Mononuclear cell (primary cell): ENCODE data around the gene MDFI. TPM values are rescaled to one million over a fixed set of nuclear protein-coding genes. Genes with fewer than 3 reads are reported as not detected.
"Not testable (repeated sequence)": the region's sequence is repeated elsewhere in the genome, so short reads cannot be mapped to it uniquely, and the experiment has no call there.

Experiments
- H3K27me3 ChIP-seq: 2 replicates; pipeline ENCODE4 v1.6.0; 2011; ENCODE audit warnings: low read length, control low read depth; ENCODE audit not compliant: insufficient read depth
- H3K4me1 ChIP-seq: 2 replicates; pipeline ENCODE4 v1.5.1; 2011; ENCODE audit warnings: mild to moderate bottlenecking, low read length, control low read depth; ENCODE audit not compliant: insufficient read depth
- H3K4me3 ChIP-seq: 2 replicates; pipeline ENCODE4 v1.5.1; 2011; ENCODE audit warnings: mild to moderate bottlenecking, low read length, moderate library complexity
- H3K9me3 ChIP-seq: 2 replicates; pipeline ENCODE4 v1.5.1; 2011; ENCODE audit warnings: low read depth, mild to moderate bottlenecking, control low read depth, low read length
- total RNA-seq: library from RNA; depleted of rRNA; stranded (reverse); fragments of >200 nt; gene quantifications from one replicate; pipeline ENCODE4 v1.2.3, GENCODE V29; 2012

Gene MDFI
- total RNA-seq, 1 donor, result not detected

DNA sequence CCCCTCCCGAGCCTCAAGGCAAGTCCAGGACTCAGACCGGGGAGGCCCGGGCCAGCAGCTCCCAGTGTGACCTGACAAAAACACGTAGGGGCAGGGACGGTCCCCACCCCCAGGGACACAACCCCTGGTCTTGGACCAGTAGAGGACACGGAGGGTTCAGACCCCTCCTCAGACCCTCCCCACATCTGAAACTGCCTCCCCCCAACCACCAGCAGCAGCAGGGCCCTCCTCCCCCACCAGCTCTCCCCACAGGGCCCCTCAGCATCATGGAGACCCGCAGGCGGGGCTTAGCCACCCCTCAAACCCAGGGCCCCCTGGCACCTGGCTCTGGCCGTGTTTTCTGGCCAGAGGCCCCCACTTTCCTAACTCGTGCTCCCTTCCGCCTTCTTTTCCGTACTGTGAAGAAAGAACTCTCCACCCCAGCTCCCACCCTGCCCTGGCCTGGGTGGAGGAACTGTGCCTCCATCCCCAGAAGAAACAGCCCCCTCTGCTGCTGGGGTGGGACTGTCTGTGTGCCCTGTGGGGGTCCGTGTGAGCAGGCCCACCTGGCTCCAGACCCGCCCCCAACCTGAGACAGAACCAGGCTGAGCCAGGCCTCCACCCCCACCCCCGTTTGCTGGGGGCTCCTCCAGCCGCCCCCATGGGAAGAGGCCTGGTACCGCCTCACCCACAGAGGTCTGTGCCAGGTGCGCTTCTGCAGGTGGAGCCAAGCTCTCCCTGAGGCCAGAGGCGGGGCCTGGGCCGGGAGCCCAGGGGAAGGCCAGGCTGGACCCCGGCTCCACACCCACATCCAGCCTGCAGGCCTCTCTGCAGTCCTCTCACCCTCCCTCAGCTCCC is 39.0 kb upstream of the MDFI start:
- H3K4me1 ChIP-seq, result peaks cover 7% of the 10 kb centered on the region
- no peaks in the 10 kb centered on the region for H3K27me3 ChIP-seq
- H3K4me3 ChIP-seq, result no peak overlapping the region
- no peaks in the 10 kb centered on the region for H3K9me3 ChIP-seq

DNA sequence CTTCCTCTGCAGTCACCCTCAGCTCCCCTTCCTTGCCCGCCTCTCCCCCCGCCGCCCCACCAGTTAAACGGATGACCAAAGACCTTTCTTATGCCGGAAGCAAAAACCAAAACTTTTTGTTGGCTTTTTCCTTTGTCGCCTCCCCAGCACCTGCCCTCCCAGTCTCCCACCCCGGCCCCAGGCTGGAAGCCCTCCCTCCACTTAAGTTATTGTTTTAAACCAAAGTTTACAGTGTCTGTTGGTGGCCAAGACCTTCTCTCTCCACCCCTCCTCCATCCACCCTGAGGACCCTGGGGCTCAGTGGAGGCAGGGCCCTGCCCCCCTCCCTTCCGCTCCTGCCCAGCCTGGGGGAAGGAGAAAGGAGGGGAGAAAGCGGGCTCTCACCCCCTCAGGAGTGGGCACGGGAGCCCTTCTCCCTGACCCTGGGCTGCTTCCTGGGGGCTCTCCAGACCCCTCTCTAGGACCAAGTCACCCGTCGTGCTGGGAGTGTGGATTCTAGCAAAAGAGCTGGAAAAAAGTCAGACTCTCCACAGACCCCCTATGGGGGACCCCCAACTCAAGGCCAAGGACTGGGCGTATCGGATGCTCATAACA is 38.3 kb upstream of the MDFI start:
- no peaks in the 10 kb centered on the region for H3K27me3 ChIP-seq
- peaks cover 7% of the 10 kb centered on the region for H3K4me1 ChIP-seq
- H3K9me3 ChIP-seq, result no peaks in the 10 kb centered on the region
- H3K4me3 ChIP-seq, result no peak overlapping the region

DNA sequence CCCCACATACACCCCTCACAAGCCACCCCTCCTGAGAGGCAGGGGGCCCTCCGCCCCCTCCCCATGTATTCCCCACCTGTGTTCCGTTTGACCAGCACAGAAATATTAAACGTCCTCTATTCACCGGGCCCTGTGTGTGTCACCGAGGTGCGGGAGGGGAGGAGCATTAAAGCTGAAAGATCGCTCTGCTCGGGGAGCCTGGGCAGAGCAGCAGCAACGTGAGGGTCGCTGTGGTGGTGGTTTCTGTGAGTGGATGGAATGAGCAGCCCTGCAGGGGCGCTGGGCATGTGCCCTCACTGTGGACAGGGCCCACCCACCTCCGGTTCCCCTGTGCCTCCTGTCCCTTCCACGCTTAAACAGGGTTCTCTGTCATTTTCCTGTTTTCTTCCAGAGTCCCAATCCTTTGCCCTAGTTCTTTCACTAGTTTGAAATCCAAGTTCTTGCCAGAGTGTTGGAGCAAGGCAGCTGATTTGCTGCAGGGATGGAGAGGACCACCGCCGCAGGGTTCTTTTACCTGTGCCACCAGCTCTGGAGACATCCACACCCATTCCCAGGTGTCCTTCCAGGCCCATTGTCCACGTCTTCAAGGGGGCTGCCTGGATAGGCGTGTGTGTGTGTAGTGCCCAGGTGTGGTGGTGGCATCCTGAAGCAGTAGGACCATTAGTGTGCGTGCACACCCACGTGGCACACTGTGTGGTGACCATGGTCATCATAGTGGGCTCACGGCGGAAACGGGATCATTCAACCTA is 37.6 kb upstream of the MDFI start:
- no peaks in the 10 kb centered on the region for H3K27me3 ChIP-seq
- no peak overlapping the region for H3K4me3 ChIP-seq
- no peaks in the 10 kb centered on the region for H3K9me3 ChIP-seq
- peaks cover 7% of the 10 kb centered on the region for H3K4me1 ChIP-seq

DNA sequence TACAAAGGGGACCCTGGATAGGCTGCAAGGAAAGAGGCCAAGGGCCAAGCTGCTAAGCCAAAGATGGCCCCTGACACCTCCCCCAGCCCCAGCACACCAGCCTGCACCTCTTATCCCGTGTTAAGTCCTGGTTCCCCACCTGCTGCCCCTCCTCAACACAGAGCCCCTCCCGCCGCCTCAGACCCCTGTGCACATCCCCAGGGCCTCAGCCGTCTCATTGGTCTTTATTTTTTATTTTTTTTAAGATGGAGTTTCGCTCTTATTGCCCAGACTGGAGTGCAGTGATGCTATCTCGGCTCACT is 37.1 kb upstream of the MDFI start:
- H3K4me1 ChIP-seq, result peaks cover 7% of the 10 kb centered on the region
- H3K9me3 ChIP-seq, result no peaks in the 10 kb centered on the region
- no peak overlapping the region for H3K4me3 ChIP-seq
- H3K27me3 ChIP-seq, result no peaks in the 10 kb centered on the region

DNA sequence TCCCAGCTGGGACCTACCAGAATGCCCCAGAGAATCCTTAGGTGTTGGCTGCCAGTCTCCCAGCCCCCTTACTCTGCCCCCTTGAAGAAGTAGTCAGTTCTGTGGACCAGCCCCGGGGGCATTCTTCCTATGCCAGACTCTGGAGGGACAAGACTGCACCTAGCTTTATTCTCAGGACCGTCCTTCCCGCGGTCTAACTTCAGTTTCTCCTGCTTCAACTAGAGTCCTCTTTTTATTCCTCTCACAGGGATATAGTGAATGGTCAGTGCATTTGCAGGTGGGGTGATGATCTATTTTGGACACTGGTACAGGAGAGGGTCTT is 35.9 kb upstream of the MDFI start:
- peaks cover 7% of the 10 kb centered on the region for H3K4me1 ChIP-seq
- no peaks in the 10 kb centered on the region for H3K27me3 ChIP-seq
- no peaks in the 10 kb centered on the region for H3K9me3 ChIP-seq
- no peak overlapping the region for H3K4me3 ChIP-seq

DNA sequence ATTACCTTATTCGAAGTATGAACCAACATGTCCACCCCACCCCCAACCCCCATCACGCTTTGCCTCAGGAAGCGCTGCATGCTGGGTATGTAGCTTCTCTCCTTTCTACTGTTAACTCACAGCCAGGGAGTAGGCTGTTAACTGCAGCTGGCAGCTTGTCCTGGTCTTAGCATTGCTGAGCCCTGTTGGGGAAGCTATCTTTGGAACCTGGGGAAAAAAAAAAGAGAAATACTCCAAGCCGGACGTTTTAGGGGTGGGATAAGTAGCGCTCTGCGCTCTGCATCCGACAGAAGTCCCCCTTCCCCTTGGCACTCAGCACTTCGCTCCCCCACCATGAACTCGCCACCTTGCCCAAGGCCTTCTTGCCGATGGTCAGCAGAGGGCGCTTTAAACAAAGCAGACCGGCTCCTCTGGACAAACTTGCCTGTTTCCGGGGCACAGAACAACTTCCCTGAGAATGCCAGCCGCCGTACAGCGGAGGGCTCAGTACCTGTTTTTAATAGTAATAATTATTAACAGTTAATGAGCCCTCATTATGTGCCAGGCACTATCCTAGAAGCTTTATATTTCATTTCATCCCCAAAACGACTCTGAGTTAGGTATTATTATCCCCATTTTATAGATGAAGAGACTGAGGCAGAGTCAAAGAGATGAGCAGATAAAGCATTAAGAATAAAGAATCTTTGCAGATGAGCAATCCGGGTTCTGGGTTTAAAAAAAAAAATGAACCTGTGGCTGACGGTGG is 35.2 kb upstream of the MDFI start:
- Histone ChIP-seq H3K4me1 (peaks cover 7% of the 10 kb centered on the region), H3K4me3 (no peak overlapping the region), H3K27me3 (no peaks in the 10 kb centered on the region), H3K9me3 (no peaks in the 10 kb centered on the region)

DNA sequence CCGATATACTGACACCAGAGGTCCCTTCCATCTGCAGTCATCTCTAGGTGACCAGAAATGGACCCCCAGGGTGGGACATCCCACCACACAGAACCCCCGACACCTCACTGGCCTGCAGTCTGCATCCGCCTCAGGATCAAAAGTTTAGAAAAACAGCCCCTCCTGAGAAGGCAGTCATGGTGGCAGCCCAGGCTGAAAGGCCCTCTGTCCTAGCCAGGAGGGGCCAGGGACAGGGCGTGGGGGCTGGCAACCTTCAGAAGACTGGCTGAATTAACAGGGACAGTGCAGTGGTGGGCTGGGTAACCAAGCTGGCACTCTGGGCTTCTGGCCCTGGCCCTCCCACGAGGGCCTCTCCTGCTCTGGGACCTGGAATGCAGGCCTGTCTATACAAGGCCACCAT is 34.3 kb upstream of the MDFI start:
- Histone ChIP-seq H3K9me3 (no peaks in the 10 kb centered on the region), H3K27me3 (no peaks in the 10 kb centered on the region), H3K4me3 (no peak overlapping the region), H3K4me1 (peaks cover 7% of the 10 kb centered on the region)

DNA sequence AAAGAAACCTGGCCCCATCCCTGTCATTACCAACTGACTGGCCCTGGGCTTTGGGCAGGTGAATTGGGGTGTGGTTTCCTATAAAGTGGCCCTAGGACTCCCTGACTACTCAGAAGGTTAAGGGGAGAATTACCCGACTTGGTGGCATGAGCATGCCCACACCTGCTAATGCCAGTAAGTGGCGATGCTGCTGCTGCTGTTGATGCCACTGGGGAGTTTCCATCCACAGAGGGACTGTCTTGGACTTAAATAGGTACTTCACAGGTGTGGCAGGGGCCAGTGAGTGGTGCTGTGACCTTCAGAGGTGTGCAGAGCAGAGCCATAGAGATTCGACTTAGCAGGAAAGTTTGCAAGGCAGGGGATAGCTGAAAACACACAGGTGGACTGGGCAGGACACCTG is 32.6 kb upstream of the MDFI start:
- no peaks in the 10 kb centered on the region for H3K9me3 ChIP-seq
- H3K4me1 ChIP-seq, result peaks cover 7% of the 10 kb centered on the region
- H3K4me3 ChIP-seq, result no peak overlapping the region
- no peaks in the 10 kb centered on the region for H3K27me3 ChIP-seq

DNA sequence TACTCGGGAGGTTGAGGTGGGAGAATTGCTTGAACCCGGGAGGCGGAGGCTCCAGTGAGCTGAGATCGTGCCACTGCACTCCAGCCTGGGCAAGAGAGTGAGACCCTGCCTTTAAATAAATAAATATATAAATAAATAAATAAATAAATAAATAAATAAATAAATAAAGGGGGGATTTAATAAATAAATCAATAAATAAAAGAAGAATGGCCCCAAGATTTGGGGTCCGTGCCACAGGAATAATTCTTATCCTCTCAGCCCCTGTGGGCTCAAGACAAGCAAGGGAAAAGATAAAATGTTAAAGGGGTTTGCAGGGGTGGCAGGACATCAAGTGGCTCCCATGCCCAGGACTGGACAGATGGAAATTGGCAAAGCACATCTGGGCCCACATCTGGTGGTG is 31.2 kb upstream of the MDFI start:
- Histone ChIP-seq H3K9me3 (no peaks in the 10 kb centered on the region), H3K4me3 (no peak overlapping the region), H3K27me3 (no peaks in the 10 kb centered on the region), H3K4me1 (peaks cover 7% of the 10 kb centered on the region)

DNA sequence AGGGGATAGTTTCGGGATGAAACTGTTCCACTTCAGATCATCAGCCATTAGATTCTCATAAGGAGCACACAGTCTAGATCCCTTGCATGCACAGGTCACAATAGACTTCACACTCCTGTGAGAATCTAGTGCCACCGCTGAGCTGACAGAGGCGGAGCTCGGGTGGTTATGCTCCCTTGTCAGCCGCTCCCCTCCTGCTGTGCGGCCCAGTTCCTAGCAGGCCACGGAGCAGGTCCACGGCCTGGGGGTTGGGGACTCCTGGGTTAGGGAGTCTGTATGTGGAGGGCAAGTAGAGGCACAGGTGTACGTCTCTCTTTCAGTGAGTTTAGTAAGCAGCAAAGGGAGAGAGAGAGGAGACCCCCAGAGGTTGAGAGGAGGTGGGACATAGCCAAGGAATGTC is 30.5 kb upstream of the MDFI start:
- Histone ChIP-seq H3K27me3 (no peaks in the 10 kb centered on the region), H3K4me3 (no peak overlapping the region), H3K9me3 (no peaks in the 10 kb centered on the region), H3K4me1 (peaks cover 6% of the 10 kb centered on the region)

DNA sequence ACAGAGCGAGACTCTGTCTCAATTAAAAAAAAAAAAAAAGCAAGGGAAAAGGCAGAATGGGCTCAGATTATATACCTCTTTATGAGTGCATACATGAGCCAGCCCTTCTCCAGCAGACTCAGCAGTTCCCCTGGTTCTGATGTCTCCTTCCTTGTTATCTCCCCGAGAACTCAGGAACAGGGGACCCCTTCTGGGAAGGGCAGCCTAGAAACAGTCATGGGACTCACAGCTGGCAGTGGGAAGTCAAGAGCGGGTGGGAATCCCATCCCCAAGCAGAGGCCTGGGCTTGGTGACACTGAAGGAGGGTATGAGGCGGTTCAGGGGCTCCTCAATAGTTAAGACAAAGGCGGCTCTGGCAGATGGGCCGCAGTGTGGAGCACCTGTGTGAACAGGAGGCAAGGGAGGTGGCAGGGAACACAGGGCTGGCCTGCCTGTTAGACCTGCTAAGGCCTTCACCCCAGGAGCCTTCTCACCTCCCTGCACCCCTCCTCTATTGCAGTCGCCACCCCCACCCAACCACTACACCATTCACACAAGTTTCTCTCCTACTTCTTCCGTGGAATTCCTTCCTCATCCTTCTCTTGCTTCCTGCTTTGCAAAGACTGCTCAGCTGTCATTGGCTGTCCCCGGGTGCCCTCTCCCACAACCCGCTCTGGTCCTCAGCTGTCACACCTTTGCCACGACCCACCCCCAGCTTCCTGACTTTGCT is 29.7 kb upstream of the MDFI start:
- H3K4me1 ChIP-seq, result no peaks in the 10 kb centered on the region
- no peaks in the 10 kb centered on the region for H3K9me3 ChIP-seq
- no peak overlapping the region for H3K4me3 ChIP-seq
- no peaks in the 10 kb centered on the region for H3K27me3 ChIP-seq

DNA sequence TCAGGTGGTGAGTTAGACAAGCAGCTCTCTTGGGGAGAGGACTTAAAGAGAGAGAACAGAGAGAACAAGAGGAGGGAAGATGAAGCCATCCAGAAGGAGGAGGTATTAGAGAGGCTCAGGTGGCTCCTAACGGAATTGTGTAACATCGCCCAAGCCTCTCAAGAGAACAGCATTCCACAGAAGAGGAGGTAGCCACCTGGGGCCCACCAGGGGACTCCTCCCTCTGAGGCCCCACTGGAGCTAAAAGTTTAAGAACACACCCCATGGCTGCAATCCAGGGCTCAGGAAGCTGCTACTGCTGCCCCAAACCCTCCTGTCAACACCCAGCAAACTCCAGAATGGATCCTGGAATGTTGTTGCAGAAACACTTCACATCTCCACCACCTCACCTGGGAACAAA is 23.6 kb upstream of the MDFI start:
- H3K4me3 ChIP-seq, result no peak overlapping the region
- no peaks in the 10 kb centered on the region for H3K27me3 ChIP-seq
- no peaks in the 10 kb centered on the region for H3K4me1 ChIP-seq
- no peaks in the 10 kb centered on the region for H3K9me3 ChIP-seq

DNA sequence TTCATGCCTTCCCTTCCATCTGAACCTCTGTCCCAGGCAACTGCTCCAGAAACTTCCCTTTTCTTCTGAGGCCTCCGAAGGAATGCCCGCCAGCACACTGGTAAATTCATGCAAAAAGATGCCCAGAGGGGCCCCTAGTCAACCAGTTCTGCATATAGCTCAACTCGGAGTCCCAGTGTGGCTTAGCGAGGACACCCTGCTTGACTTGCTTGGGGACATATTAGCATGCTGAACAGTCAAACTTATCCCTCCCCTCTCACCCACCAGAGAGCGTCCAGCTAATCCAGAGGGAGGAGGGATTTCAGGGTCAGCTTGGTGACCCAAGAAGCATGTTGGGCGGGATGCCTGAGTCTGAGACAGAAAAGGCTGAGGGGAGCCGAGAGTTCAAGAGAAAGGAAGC is 23.0 kb upstream of the MDFI start:
- Histone ChIP-seq H3K27me3 (no peaks in the 10 kb centered on the region), H3K4me3 (no peak overlapping the region)

DNA sequence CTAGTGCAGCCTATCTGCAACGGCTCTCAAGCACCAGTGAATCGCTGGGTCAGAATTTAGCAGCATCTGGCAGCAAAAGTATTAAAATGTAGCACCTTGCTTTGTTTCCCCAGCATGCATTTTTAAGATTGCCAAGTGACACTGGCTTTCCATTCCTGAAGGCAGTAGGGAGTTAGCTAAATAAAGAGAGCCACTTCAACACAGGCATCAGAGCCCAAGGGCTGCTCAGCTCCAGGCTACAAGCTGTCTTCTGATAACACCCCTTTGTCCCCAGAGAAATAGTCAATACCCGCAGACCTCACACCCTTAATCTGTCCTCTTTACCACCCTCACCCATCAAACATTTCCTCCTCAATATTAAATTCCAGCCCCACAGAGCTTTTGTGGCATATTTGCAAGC is 19.7 kb upstream of the MDFI start:
- no peaks in the 10 kb centered on the region for H3K27me3 ChIP-seq
- no peak overlapping the region for H3K4me3 ChIP-seq
- no peaks in the 10 kb centered on the region for H3K4me1 ChIP-seq
- H3K9me3 ChIP-seq, result no peaks in the 10 kb centered on the region

More for the DNA sequence above, 23.0 kb upstream of the MDFI start:
- H3K4me1 ChIP-seq, result no peaks in the 10 kb centered on the region
- H3K9me3 ChIP-seq, result no peaks in the 10 kb centered on the region

DNA sequence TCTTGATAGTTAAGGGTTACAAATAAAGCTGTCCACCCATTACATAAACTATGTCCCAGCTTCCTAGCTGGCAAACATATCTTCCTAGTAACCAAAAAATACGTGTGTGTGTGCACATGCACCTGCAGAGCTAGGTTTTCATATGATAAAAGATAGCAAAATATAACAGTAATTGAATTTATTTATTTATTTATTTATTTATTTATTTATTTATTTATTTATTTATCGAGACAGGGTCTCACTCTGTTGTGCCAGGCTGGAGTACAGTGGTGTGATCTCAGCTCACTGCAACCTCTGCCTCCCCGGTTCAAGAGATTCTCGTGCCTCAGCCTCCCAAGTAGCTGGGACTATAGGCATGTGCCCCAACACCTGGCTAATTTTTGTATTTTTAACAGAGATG is 19.1 kb upstream of the MDFI start:
- H3K4me3 ChIP-seq, H3K27me3 ChIP-seq, H3K4me1 ChIP-seq, H3K9me3 ChIP-seq: not testable (repeated sequence)
